ENCODE measurements around the gene CHDH.

The CHDH gene

DNA sequence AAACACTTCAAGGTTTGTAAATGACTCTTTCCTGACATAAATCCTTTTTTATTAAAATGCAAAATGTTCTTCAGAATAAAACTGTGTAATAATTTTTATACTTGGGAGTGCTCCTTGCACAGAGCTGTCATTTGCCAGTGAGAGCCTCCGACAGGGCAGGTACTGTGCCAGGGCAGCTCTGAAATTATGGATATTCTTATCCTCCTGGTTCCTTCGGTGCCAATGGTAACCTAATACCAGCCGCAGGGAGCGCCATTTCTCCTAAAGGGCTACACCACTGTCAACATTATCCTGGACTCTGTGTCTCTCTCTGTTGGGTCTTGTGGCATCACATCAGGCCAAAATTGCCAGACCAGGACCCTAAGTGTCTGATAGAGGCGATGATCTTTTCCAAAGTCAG lies 33.0 kb downstream of the CHDH start:
- peaks cover 6% of the 10 kb centered on the region for H3K36me3 ChIP-seq
- peaks cover 13% of the 10 kb centered on the region for H3K27me3 ChIP-seq
- H3K4me1 ChIP-seq (ENCODE audit: control insufficient read depth in 1 of 2, insufficient read depth in 1 of 2, low read depth in 1 of 2, low read length in 1 of 2) = no peaks in the 10 kb centered on the region
- H3K9me3 ChIP-seq = no peaks in the 10 kb centered on the region
- TF ChIP-seq, protein P1, sequence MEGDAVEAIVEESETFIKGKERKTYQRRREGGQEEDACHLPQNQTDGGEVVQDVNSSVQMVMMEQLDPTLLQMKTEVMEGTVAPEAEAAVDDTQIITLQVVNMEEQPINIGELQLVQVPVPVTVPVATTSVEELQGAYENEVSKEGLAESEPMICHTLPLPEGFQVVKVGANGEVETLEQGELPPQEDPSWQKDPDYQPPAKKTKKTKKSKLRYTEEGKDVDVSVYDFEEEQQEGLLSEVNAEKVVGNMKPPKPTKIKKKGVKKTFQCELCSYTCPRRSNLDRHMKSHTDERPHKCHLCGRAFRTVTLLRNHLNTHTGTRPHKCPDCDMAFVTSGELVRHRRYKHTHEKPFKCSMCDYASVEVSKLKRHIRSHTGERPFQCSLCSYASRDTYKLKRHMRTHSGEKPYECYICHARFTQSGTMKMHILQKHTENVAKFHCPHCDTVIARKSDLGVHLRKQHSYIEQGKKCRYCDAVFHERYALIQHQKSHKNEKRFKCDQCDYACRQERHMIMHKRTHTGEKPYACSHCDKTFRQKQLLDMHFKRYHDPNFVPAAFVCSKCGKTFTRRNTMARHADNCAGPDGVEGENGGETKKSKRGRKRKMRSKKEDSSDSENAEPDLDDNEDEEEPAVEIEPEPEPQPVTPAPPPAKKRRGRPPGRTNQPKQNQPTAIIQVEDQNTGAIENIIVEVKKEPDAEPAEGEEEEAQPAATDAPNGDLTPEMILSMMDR (IDR thresholded peaks at IDR 0.05) = no peak
- H3K4me3 ChIP-seq (ENCODE audit: low read depth in 1 of 2, low read length in 1 of 2) = no peak overlapping the region
- H3K27ac ChIP-seq = no peak overlapping the region

DNA sequence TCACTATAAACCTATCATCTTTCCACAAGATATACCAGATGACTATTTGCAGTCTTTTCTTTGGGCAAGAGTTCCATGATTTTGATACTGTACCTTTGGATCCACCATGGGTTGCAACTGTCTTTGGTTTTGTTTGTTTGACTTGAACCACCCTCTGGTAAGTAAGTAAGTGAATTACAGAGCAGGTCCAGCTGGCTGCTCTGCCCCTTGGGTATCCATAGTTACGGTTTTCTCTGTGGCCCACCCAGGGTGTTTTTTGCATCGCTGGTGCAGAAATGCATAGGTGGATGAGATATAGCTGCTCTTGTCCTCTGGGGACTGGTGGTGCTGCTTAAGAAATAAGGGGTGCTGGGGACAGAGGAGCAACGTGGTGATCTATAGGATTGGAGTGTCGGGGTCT lies 33.8 kb downstream of the CHDH start:
- H3K4me1 ChIP-seq (ENCODE audit: control insufficient read depth in 1 of 2, insufficient read depth in 1 of 2, low read depth in 1 of 2, low read length in 1 of 2) = no peaks in the 10 kb centered on the region
- peaks cover 7% of the 10 kb centered on the region for H3K27me3 ChIP-seq
- no peak overlapping the region for H3K27ac ChIP-seq
- H3K36me3 ChIP-seq = peaks cover 3% of the 10 kb centered on the region
- no peak overlapping the region for H3K4me3 ChIP-seq (ENCODE audit: low read depth in 1 of 2, low read length in 1 of 2)
- no peaks in the 10 kb centered on the region for H3K9me3 ChIP-seq
- TF ChIP-seq, protein P1 (IDR thresholded peaks at IDR 0.05) = no peak

DNA sequence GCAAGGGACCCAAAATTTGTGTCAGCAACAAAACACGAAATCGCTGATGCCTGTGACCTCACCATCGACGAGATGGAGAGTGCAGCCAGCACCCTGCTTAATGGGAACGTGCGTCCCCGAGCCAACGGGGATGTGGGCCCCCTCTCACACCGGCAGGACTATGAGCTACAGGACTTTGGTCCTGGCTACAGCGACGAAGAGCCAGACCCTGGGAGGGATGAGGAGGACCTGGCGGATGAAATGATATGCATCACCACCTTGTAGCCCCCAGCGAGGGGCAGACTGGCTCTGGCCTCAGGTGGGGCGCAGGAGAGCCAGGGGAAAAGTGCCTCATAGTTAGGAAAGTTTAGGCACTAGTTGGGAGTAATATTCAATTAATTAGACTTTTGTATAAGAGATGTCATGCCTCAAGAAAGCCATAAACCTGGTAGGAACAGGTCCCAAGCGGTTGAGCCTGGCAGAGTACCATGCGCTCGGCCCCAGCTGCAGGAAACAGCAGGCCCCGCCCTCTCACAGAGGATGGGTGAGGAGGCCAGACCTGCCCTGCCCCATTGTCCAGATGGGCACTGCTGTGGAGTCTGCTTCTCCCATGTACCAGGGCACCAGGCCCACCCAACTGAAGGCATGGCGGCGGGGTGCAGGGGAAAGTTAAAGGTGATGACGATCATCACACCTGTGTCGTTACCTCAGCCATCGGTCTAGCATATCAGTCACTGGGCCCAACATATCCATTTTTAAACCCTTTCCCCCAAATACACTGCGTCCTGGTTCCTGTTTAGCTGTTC lies 34.9 kb downstream of the CHDH start:
- no peaks in the 10 kb centered on the region for H3K36me3 ChIP-seq
- TF ChIP-seq, protein P1 (IDR thresholded peaks at IDR 0.05) = no peak
- no peaks in the 10 kb centered on the region for H3K9me3 ChIP-seq
- no peak overlapping the region for H3K4me3 ChIP-seq (ENCODE audit: low read depth in 1 of 2, low read length in 1 of 2)
- H3K4me1 ChIP-seq (ENCODE audit: control insufficient read depth in 1 of 2, insufficient read depth in 1 of 2, low read depth in 1 of 2, low read length in 1 of 2) = no peaks in the 10 kb centered on the region
- H3K27ac ChIP-seq = no peak overlapping the region
- H3K27me3 ChIP-seq = peaks cover under 1% of the 10 kb centered on the region

DNA sequence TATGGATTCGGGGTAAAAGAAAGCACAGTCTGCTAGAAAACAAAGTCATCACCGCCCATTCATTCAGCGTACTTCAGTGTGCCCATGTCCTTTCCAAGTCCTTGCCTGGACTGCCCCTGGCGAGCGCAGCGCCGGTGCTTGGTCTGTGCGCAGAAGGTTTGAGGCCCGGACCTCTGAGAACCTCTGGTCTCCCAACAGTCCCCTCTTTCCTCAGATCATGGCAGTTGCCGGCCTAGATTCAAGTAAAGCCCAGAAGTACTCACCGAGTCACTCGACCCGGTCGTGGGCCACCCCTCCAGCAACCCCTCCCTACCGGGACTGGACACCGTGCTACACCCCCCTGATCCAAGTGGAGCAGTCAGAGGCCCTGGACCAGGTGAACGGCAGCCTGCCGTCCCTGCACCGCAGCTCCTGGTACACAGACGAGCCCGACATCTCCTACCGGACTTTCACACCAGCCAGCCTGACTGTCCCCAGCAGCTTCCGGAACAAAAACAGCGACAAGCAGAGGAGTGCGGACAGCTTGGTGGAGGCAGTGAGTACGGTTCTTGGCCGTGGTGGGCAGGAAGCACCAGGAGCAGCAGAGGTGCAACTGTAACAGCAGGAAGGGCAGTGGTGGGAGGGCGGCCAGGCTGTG lies 36.3 kb downstream of the CHDH start:
- no peak overlapping the region for H3K4me3 ChIP-seq (ENCODE audit: low read depth in 1 of 2, low read length in 1 of 2)

DNA sequence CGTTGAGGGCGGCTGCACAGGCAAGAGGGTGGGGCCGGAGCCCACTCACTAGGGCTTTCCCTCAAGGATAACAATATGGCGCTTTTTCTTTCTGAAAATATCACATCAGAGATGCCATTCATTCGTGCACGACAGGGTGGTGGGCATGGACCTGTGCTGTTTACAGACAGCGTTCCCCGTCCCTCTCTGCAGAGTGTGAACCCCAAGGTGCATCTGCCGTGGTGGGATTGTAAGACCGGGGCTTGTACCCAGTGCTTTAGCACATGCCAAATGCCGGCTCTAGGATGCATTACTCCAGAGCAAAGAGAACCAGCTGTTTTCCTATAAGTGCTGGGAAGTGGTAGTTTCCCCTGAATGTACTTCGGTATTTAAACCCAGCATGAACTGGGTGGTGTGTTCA lies 37.0 kb downstream of the CHDH start:
- Histone ChIP-seq H3K27me3 (peaks cover 15% of the 10 kb centered on the region), H3K27ac (no peak overlapping the region), H3K4me1 (ENCODE audit: control insufficient read depth in 1 of 2, insufficient read depth in 1 of 2, low read depth in 1 of 2, low read length in 1 of 2) (no peaks in the 10 kb centered on the region), H3K9me3 (no peaks in the 10 kb centered on the region), H3K36me3 (no peaks in the 10 kb centered on the region), H3K4me3 (ENCODE audit: low read depth in 1 of 2, low read length in 1 of 2) (no peak overlapping the region)
- TF ChIP-seq, protein P1 (IDR thresholded peaks at IDR 0.05) = no peak

More for the DNA sequence above, 36.3 kb downstream of the CHDH start:
- Histone ChIP-seq H3K4me1 (ENCODE audit: control insufficient read depth in 1 of 2, insufficient read depth in 1 of 2, low read depth in 1 of 2, low read length in 1 of 2) (no peaks in the 10 kb centered on the region), H3K27ac (no peak overlapping the region), H3K36me3 (no peaks in the 10 kb centered on the region), H3K9me3 (no peaks in the 10 kb centered on the region), H3K27me3 (peaks cover 10% of the 10 kb centered on the region)
- TF ChIP-seq, protein P1 (IDR thresholded peaks at IDR 0.05) = no peak

All from neutrophil (primary cell).